ENCODE data around the gene ANKFN1.

GRCh38 chr17:56314026-56314425 is 160.8 kb downstream of the ANKFN1 start:
- TF ChIP-seq CTCF (IDR thresholded peaks at IDR 0.05 in 4 of 5, conservative IDR thresholded peaks at IDR 0.05 in 1 of 5) (no peak), POLR2A (IDR thresholded peaks at IDR 0.05) (no peak)
